Measurements from ENCODE around the gene PROKR1. TPM values are rescaled to one million over a fixed set of nuclear protein-coding genes. Genes with fewer than 3 reads are reported as not detected.
"Not testable (repeated sequence)": the region's sequence is repeated elsewhere in the genome, so short reads cannot be mapped to it uniquely, and the experiment has no call there.

Gene PROKR1
- not detected for total RNA-seq
- long read RNA-seq = 0 reads

DNA sequence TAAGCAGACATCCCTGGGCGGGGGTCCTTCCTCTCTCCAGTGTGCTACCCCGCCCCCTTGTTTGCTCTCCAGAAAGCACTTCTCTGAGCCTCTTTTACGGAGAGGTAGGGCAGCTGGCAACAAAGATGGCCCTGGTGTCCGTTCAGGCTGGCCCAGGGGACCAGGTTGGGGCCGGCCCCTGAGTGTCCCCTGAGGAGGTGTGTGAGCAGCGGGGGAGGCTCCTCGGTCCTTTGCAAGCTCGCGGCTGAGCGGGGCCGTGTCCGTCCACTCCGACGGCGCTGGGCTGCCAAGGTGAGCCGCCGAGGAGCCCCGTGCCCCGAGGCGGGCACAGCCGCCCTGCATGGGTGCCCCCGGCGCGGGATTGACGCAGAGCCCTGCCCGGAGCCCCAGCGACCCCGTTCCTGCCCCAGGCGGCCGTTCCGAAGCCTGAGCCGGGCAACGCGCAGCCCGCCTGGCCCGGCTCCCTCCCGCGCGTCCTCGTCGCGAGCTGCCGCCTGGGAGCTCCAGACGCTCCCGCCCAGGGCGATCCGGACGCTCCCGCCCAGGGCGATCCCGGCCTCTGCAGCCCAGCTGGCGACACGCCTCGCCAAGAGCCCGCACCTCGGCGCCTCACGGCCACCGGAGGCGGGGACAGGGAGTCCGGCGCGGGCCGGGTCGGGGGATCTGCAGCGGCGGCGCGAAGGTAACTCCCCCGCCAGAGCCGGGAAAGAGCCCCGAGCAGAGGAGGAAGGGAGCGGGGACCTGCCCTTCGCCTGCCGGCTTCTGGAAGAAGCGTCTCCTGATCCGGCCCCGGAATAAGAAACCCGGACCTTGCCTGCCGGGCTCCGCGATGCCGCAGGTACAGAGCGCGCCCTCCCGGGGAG is at the start of gene PROKR1:
Gene PROKR1, plus strand, starts transcription at position 569 of the 863 bp plus-strand sequence. CDS start 2,243 bp downstream, outside the sequence.
- DNase-seq (peak; percentile 58), ATAC-seq (peak; percentile 90)
- intact Hi-C loops (cut with micrococcal nuclease) = no loop called here

DNA sequence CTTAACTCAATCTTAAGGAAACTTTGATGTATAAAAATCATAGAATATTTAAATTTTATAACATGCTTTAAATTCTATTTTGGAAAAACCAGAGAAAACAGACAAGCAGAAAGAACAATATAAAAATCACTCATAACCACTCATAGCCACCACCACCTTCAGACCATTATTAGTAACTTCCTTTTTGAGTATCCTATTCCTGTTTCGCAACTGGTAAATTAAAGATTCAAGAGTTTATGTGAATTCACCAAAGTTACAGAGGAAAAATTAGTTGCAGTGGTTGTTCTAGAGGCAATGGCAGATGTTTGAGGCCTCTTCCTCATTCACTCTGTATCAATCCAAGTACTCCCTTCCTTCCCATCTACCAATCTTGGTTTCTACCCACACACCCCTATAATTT is 49.3 kb upstream of the PROKR1 start:
- DNase-seq (no peak), ATAC-seq (no peak)
- intact Hi-C loops (cut with micrococcal nuclease) = no loop called here

- intact Hi-C loops (cut with micrococcal nuclease) = no loop called here
- DNase-seq (peak; percentile 47), ATAC-seq (peak; percentile 31)
Measured at GRCh38 chr2:68594674-68595492, 48.5 kb upstream of the PROKR1 start.

DNA sequence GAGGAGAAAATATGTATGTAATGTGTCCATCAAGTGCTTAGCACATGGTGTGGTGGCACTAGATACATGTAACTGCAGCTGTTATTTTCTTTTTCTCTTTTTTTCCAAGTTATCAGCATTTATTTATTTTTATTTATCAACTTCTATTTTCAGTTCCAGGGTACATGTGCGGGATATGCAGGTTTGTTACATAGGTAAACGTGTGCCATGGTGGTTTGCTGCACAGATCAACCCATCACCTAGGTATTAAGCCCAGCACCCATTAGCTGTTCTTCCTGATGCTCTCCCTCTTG is 47.9 kb upstream of the PROKR1 start:
- ATAC-seq; intact Hi-C loops (cut with micrococcal nuclease); DNase-seq: not testable (repeated sequence)

- not testable (repeated sequence) for ATAC-seq, DNase-seq
- intact Hi-C loops (cut with micrococcal nuclease) = loop anchor here (10.0 kb wide), 1 partner anchor 56 kb away; no protein-coding TSS in a partner anchor
Measured at GRCh38 chr2:68600495-68600894, 42.9 kb upstream of the PROKR1 start.

DNA sequence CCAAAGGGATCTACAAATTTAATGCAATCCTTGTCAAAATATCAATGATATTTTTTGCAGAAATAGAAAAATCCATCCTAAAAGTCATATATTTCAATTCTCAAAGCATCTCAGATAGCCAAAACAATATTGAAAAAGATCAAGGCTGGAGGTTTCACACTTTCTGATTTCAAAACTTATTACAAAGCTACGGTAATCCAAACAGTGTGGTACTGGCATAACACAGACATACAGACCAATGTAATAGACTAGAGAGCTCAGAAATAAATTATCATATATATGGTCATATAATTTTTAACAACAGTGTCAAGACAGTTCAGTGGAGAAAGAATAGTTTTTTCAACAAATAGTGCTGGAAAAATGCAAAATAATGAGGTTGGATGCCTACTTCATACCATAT is 40.3 kb upstream of the PROKR1 start:
- DNase-seq = no peak
- ATAC-seq = no peak
- intact Hi-C loops (cut with micrococcal nuclease) = loop anchor here (10.0 kb wide), 1 partner anchor 58 kb away; no protein-coding TSS in a partner anchor

DNA sequence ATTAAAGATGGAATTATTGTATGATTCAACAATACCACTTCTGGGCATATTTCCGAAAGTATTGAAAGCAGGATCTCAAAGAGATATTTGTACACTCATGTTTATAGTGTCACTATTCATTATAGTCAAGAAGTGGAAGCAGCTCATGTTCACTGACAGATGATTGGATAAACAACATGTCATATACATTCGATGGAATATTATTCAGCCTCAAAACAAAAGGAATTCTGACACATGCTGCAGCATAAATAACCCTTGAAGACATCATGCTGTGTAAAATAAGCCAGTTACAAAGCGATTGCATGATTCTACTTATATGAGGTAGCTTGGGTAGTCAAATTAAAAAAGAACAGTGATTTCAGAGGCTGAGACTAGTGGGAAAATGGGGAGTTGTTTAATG is 39.3 kb upstream of the PROKR1 start:
- ATAC-seq = no peak
- intact Hi-C loops (cut with micrococcal nuclease) = loop anchor here (10.0 kb wide), 1 partner anchor 59 kb away; no protein-coding TSS in a partner anchor
- DNase-seq = no peak

DNA sequence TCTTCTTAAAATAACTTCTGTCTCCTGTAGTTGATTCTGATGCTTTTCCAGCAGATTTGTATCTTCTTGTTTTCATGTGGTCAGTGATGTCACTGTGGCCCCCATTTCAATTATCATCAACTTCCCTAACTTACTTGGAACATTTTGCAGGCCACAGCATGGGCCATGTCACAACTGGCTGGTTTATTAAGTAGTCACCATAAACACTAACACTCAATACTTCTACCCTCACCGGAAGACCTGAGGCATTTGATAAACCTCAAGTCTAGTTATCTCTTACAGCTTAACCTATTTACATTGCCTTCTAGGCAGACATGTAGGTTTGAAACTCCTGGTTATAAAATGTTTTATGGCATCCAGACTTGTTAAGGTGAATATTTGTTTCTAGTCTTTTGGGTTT is 37.4 kb upstream of the PROKR1 start:
- intact Hi-C loops (cut with micrococcal nuclease) = loop anchor here (10.0 kb wide), 1 partner anchor 61 kb away; no protein-coding TSS in a partner anchor
- DNase-seq (no peak), ATAC-seq (no peak)

GRCh38 chr2:68606759-68607158 is 36.6 kb upstream of the PROKR1 start:
- intact Hi-C loops (cut with micrococcal nuclease) = loop anchor here (10.0 kb wide), 1 partner anchor 62 kb away; no protein-coding TSS in a partner anchor
- DNase-seq (no peak), ATAC-seq (no peak)

DNA sequence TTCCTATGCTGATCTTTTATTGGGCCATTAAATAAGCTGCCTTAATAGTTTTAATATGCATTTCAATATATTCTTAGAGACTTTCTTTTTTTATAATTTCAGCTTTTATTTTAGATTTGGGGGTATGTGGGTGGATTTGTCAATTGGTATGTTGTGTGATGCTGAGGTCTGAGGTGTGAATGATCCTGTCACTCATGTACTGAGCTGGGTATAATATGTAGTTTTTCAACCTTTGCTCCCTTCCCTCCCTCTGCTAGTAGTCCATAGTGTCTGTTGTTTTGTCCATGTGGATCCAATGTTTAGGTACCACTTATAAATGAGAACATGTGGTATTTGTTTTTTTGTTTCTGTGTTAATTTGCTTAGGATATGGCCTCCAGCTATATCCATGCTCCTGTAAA is 35.5 kb upstream of the PROKR1 start:
- ATAC-seq = no peak
- DNase-seq = no peak
- intact Hi-C loops (cut with micrococcal nuclease) = loop anchor here (10.0 kb wide), 1 partner anchor 63 kb away; no protein-coding TSS in a partner anchor

DNA sequence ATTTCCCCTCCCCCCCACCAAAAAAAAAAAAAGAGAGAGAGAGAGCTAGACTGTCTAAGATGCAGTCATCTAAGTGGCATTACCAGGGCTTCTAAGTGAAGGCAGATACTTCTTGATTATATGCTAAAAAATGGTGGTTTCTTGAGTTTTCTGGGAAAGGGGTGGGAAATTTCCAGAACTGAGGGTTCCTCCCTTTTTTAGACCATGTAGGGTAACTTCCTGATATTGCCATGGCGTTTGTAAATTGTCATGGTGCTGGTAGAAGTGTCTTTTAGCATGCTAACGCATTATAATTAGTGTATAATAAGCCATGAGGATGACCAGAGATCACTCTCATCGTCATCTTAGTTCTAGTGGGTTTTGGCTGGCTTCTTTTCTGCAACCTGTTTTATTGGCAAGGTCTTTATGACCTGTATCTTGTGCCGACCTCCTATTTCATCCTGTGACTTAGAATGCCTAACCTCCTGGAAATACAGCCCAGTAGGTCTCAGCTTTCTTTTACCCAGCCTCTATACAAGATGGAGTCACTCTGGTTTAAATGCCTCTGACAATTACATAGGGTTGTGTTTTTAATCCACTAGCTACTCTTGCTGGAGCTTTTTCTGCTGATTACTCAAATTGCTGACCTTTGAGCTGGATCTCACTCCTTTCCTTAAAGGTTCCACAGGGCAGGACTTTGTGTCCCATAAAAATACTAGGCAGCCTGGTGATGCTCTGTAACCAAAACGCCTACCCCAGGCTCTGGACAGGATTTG is 30.4 kb upstream of the PROKR1 start:
- ATAC-seq (no peak), DNase-seq (no peak)
- intact Hi-C loops (cut with micrococcal nuclease) = no loop called here

DNA sequence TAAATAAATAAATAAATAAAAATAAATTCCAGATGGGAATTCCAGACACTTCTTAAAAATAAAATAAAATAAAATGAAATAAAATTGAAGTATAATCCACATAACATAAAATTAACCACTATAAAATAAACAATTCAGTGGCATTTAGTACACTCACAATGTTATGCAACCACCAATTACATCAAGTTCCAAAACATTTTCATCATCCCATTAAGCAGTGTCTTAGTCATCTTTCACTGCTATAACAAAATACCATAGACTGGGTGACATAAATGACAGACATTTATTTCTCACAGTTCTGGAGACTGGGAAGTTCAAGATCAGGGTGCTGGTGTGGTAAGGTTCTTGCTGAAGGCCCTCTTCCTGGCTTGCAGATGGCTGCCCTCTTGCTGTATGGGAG is 22.6 kb upstream of the PROKR1 start:
- no peak for DNase-seq
- intact Hi-C loops (cut with micrococcal nuclease) = no loop called here
- ATAC-seq = no peak

GRCh38 chr2:68623820-68624219 is 19.6 kb upstream of the PROKR1 start:
- intact Hi-C loops (cut with micrococcal nuclease) = no loop called here
- no peak for ATAC-seq
- DNase-seq = no peak

DNA sequence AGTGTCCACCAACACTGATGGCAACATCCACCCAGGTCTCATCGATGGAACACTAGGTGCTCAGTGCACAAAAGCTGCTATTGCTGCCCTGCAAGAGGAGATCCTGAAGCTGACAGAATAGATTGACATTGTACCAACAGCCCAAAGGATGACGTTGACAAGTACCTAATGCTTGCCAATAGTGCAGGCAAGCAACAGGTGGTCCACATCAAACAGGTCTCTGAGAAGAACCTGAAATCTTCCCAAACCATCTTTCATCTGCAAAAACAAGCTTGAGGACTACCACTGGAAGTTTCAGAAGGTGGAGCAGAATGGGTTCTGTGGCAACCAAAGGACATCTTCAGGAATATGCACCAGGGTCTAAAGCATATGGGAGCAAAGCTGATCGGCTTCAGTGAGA is 15.8 kb upstream of the PROKR1 start:
- intact Hi-C loops (cut with micrococcal nuclease) = no loop called here
- no peak for ATAC-seq
- no peak for DNase-seq

GRCh38 chr2:68632021-68632420 is 11.4 kb upstream of the PROKR1 start:
- intact Hi-C loops (cut with micrococcal nuclease) = no loop called here
- DNase-seq (no peak), ATAC-seq (no peak)

DNA sequence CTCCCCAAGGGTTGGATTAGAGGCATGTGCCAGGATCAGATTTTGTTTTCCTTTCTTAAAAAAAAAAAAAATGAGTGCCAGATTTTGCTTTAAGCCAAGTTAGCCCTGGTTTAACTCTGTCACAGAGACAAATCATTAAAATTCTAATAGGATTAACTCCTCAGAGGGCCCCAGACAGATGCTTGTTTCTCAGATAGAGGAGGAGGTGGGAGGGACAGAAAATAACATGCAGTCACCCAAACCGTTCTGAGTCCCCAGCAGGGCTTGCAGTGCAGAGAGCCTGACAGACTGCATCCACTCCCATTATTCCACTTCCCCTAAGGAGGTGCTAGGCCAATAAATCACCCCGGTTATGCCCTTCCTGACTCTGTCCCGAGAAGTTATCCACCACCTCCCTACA is 6.3 kb upstream of the PROKR1 start:
- ATAC-seq = no peak
- DNase-seq = no peak
- intact Hi-C loops (cut with micrococcal nuclease) = no loop called here

DNA sequence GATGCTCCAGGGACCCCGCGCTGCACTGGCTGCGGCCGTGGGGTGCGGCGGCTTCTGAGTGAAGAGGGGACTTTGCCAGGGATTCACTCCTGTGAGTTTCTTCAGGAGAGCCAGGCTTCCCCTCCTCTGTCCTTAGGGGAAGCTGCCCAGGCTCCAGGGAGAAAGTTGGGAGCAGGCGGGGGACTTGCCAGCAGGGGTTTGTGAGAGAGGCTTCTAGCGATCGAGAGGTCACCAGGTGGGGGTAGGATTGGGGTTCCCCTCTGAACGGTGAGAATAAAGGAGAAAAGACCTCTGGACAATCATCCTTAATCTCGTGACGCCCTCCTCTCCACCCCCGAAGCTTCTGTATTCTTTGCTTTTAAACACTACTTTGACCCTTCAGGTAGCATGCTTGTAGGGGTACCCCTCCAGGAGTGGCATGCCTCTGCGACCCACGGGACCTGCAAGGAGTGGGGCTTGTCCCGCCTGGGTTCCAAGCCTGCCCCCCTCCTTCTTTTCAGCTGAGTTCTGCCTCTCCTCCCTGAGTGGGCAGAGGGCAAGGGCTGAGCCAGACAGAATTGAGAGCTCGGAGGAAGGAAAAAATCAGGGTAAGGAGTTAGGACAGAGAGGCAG is 601 bp downstream of the PROKR1 start:
- DNase-seq (no peak), ATAC-seq (no peak)
- intact Hi-C loops (cut with micrococcal nuclease) = no loop called here

DNA sequence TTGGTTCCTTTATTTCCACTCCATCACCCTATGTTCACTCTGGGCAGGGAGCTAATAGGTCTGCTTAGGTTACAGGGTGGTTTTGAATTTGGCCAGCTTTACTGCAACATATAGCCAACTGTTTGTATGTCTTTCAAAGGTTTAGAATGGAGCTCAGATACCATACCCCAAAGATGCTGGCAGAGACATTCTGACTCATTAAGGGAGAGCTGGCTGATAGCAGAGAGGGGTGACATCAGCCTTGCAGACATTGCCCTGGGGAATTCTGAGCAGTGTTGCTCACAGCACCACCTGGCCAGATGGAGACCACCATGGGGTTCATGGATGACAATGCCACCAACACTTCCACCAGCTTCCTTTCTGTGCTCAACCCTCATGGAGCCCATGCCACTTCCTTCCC is 2.1 kb downstream of the PROKR1 start:
- intact Hi-C loops (cut with micrococcal nuclease) = no loop called here
- no peak for ATAC-seq
- DNase-seq = no peak

- intact Hi-C loops (cut with micrococcal nuclease) = no loop called here
- no peak for ATAC-seq
- DNase-seq = no peak
Measured at GRCh38 chr2:68646303-68646702, 2.9 kb downstream of the PROKR1 start.

All from left ventricle myocardium superior (tissue), 1 donor.